ENCODE results near the gene UBE2D3. TPM values are rescaled to one million over a fixed set of nuclear protein-coding genes. Genes with fewer than 3 reads are reported as not detected.
"Not testable (repeated sequence)": the region's sequence is repeated elsewhere in the genome, so short reads cannot be mapped to it uniquely, and the experiment has no call there.

Gene UBE2D3
- total RNA-seq, 1 donor from 2014 or later, result 239 TPM

DNA sequence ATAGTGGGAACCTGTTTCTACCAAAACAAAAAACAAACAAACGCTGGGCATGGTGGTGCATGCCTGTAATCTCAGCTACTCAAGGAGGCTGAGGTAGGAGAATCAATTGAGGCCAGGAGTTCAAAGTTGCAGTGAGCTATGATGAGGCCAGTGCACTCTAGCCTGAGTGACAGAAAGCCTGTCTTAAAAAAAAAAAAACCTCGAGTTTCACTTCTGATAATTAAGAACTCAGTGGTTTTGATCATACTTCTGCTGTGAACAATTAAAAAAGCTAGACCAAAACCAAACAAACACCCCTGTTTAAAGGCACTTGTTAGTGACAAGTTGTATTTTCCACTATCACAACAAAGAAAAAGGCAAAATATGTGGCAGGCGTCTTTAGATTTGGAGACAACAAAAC is 15.0 kb upstream of the UBE2D3 start:
- no peak for DNase-seq (ENCODE audit: low spot score)
- intact Hi-C loops (cut with DNase I), result no loop called here

DNA sequence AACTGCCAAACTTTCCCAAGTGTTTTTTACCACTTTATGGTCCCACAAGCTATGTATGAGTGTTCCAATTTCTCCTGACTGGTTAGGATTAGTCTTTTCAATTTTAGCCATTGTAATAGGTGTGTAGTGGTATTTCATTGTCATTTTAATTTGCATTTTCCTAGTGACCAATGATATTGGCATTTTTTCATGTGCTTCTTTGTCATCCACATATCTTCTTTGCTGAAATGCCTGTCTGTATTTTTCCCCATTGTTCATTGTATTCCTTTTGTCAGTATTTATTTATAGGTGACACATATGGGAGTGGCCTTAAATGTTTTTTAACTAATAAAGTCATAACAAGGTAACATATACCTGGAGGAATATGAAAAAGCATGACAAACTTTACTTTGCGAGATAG is 9.2 kb upstream of the UBE2D3 start:
- DNase-seq (ENCODE audit: low spot score), result no peak
- intact Hi-C loops (cut with DNase I), result no loop called here

DNA sequence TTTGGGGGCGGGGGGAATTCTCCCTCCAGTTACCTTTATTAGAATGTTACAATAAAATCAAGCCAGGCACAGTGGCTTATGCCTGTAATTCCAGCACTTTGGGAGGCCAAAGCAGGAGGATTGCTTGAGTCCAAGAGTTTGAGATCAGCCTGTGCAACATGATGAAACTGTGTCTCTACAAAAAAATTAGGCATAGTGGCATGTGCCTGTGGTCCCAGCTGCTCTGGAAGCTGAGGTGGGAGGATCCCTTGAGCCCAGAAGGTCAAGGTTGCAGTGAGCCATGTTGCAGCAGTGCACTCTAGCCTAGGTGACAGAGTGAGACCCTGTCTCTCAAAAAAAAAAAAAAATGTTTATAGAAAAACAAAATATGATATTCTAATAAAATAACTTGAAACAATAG is 5.3 kb upstream of the UBE2D3 start:
- intact Hi-C loops (cut with DNase I), result no loop called here
- DNase-seq (ENCODE audit: low spot score), result no peak

DNA sequence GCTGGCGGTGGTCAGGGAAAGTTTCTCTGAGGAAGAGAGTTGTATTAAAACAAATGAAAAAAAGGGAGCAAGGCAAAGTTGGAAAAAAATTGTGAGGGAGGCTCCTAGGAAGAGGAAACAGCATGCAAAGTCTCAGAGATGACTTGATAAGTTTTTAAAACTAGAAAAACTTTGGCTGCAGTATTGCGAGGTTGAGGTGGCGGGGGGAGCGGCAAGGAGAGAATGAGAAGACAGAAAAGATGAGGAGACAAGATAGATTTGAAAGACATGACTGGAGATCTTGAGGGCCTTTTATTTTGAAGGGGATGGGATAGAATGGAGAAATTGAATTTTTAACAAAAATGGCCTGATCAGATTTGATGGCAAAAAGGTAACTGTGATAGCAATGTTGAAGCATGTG is 4.8 kb upstream of the UBE2D3 start:
- intact Hi-C loops (cut with DNase I), result no loop called here
- DNase-seq (ENCODE audit: low spot score), result no peak

DNA sequence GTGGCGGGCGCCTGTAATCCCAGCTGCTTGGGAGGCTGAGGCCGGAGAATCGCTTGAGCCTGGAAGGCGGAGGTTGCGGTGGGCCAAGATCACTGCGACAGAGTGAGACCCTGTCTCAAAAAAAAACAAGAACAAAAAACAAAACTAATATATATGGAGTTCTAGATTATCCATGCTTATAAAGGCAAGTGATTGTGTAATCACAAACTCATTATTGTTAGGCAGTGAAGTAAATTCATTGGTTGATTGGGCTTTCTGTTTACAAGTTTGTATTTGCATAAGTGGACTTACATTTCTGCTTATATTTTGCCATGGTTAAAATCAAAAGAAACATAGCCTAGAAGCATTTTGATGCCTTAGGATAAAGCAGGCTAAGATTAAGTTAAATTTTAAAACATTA is 2.5 kb upstream of the UBE2D3 start:
- no peak for DNase-seq (ENCODE audit: low spot score)
- intact Hi-C loops (cut with DNase I), result loop anchor here (5.0 kb wide), 4 partner anchors 188 to 383 kb away; partner anchors contain the start of gene SLC9B2

DNA sequence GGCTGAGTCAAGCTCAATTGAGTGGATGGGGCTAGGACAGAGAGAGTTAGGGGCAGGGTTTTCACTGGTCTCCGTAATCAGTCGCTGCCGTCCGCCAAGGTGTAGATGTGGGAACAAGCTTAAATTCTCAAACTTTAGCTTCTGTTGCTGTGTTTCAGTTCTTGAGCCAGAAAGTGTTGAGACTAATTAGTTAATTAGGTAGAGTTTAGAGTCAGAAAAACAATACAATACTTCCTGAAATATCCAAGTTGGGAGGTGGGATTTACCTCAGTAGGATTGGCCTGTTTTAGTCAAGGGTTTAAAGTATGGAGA is 1.1 kb upstream of the UBE2D3 start:
- DNase-seq (ENCODE audit: low spot score), result no peak
- intact Hi-C loops (cut with DNase I), result loop anchor here (5.0 kb wide), 4 partner anchors 186 to 381 kb away; partner anchors contain the start of gene SLC9B2

DNA sequence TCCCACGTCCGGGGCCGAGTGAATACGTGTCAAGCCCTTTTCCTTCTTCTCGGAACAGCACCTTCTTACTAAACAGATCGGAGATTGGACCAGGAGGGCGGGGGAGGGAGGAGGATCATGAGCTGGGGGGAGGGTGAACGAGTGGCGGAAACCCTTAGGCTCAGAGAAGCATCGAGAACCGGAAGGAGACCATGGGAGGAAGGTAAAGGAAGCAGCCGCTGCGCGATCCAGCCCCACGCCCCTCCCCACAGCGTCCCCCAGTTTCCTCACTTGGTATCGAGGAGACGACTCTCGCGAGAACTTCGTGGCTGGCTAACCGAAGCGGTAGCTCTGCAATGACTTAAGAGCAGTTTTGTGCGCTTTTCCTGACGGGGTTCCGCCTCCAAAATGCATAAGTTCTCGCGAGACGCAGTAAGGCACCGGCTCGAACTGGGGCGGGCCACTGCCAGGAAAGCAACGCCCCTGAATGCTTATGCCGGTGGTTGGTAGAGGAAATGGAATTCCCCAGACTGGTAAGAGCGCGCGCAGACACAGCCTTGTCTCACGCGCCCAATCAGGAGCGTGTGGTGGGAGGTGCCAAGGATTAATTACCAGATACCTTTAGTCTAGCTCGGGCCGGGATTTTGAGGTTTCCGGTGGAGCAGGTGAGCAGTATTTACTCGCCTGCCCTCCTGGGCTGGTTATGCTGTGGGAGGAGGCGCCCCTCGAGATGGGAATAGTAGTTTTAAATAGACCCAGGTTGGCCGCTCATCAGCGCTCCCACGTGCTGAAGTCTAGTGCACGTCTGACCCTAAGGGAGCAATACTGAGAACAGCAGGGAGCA is 534 bp upstream of the UBE2D3 start:
- intact Hi-C loops (cut with DNase I), result loop anchor here (1.0 to 5.0 kb wide), 8 partner anchors 41 to 381 kb away; partner anchors contain the start of genes MANBA, NFKB1, SLC9B1 and SLC9B2
- peak; percentile 99 for DNase-seq (ENCODE audit: low spot score)

DNA sequence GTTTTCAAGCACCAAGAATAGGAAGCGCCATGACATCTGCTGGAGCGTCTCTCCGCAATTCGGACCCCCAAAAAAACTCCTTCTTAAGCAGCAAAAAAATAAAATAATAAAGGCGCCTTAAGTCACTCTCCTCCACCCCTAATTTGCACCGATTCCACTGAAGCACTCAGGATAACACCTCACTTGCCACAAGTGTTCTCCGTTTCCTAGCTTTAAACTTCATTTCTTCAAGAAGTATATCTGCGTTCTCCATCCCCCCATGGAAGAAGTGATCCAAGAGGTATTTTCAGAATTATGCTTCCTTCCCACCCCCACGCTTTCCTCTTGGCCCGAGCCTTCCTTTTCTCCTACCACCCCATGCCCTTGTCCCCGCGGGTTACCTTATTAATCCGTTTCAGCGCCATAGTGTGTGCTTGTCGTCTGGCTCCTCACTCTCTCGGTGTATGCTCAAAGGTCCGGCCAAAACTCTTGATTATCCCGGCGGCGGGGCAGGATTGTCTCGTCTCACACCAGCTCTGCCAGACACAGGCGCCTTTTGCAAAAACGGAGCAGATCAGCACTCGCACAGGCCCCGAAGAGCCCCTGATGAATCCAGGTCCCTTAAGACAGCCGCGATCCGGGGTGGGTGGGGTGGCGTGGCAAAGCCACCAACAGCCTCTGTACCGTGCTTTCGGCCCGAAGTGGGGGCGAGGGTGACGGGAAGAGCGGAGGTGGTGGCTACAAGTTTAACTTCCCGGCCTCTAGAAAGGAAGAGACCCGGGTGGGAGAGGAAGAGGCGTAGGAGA is 1.1 kb downstream of the UBE2D3 start:
- no peak for DNase-seq (ENCODE audit: low spot score)
- intact Hi-C loops (cut with DNase I), result loop anchor here (2.0 to 5.0 kb wide), 5 partner anchors 184 to 379 kb away; partner anchors contain the start of genes NFKB1 and SLC9B2

DNA sequence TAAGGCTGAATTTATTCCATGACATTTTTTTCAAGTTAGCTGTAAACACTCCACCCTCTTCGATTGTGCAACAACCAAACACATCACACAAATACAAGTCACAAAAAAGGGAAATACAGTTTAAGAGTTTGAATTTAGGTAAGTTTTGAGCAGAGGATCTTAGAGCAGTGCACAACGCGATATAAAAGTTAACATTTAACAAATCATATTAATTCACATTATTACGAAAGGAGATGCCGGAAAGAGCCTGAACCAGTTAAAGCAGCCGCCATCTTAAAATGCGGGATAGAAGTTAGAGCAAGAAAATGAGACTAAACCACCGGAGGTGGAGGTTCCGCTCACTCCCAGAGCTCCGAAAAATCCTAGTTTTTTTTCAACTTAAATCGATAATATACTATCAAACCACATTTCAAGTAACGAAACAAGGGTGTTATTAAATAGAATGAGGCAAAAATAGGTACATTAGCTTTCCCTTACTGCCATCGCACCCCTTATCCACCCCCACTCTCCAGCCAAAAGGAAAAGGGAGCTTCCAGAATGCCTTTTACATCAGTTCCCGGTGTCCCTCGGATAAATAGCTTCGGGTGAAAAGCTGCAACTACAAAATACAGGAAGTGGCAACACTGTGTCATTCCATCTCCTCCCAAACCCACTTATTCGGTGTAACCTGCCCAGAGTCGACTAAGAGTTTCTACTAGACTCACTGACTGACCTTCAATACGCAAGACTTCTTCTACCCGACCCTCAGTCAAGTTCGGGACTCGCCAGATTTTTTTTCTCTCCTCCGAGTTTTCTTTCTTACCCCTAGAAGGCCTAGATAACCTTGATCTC is 1.9 kb downstream of the UBE2D3 start:
- intact Hi-C loops (cut with DNase I), result loop anchor here (2.0 to 5.0 kb wide), 5 partner anchors 183 to 378 kb away; partner anchors contain the start of genes NFKB1 and SLC9B2
- no peak for DNase-seq (ENCODE audit: low spot score)

DNA sequence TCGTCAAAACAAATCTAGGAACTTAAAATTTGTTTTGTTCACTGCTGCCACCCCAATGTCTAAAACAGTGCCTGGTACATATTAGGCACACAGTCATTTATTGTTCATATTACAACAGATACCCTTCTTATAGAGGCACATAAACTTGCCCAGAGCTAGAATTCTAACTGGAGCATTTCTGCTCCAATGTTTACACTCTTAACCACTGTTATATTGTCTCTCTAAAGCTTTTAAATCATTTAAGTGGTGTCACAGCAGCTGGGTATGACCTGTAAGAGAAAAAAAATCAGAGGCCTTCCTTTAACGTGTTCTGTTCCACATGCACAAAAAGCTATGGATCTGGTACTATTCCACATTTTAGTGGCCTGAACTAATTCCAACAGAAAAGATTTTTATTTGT is 3.0 kb downstream of the UBE2D3 start:
- intact Hi-C loops (cut with DNase I), result no loop called here
- DNase-seq (ENCODE audit: low spot score), result no peak

DNA sequence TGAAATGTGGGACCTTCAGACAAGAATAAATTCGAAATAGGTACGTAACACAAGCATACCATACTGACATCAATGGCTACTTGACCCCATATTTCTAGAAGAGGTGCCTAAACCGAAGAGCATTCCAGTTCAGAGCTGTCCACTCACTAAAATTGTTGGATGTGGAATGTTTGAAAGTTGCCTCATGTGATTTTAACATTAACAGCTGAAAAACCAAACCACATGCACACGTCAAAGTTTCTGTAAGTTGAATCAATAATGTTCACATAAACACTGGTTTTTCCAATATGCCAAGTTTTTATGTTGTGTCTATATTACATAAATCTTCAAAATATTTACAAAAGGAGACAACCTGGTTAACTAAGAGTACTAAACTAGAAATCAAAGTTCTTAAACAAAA is 3.5 kb downstream of the UBE2D3 start:
- intact Hi-C loops (cut with DNase I), result no loop called here
- DNase-seq (ENCODE audit: low spot score), result no peak

DNA sequence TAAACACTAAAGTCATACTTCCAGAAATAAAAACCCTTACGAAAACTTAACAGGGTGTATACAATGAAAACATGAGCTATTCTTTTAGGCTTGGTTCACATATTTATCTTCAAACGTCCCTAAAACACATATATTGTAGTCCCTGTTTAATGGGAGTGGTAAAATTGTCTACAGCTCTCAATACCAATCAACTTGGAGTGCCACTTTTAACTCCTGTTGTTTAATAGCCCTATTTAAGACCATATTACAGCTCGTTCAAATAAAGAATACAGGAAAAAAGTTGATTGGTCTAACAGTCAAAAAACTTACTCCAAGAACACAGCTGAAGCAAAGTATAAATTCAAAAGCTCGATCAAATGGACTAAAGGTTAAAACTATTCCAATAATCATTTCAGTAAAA is 3.9 kb downstream of the UBE2D3 start:
- intact Hi-C loops (cut with DNase I), result no loop called here
- DNase-seq (ENCODE audit: low spot score), result no peak

DNA sequence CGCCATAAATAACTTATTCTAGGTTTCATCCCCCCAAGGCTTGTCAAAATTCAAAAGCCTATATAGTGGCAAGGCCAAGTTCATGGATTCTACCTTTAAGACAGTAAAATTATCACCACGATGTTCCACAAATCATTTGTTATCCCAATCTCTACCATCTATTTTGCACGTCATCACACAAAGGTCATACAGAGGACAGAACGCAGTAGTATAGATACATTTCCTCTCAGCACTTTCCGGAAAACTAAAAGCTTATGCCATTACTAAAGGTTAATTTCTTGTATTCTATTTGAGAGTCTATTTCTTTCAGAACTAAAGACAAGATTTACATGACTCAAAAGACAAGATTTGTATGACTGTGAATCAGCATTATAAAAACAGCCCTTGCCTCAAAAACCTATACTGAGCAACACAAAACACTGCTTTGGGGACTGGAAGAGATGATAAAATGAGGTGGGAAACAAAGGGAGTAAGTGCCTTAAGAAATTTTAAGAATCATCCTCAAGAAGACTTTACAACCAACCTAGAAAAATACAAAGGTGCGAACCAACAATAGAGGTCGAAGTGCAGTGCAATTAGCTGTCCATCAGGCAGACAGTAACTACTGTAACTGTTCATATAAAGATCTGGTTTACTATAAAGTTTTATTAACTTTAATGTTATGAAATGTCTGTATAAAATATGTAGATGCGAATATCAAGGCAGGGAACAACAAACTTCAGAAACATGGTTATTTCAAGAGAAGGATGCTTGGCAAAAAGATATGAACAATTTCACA is 7.6 kb downstream of the UBE2D3 start:
- intact Hi-C loops (cut with DNase I), result no loop called here
- DNase-seq (ENCODE audit: low spot score), result no peak

DNA sequence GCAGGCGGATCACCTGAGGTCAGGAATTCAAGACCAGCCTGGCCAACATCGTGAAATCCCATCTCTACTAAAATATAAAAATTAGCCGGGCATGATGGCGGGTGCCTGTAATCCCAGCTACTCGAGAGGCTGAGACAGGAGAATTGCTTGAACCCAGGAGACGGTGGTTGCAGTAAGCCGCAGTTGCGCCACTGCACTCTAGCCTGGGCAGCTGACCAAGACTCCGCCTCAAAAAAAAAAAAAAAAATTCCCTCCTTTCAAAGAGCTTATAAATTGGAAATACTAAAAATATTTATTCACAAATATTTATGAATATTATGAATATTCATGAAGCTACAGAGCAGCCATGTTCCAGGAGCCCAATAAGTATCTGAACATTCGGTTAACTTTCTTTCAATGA is 8.3 kb downstream of the UBE2D3 start:
- intact Hi-C loops (cut with DNase I); DNase-seq (ENCODE audit: low spot score): not testable (repeated sequence)

DNA sequence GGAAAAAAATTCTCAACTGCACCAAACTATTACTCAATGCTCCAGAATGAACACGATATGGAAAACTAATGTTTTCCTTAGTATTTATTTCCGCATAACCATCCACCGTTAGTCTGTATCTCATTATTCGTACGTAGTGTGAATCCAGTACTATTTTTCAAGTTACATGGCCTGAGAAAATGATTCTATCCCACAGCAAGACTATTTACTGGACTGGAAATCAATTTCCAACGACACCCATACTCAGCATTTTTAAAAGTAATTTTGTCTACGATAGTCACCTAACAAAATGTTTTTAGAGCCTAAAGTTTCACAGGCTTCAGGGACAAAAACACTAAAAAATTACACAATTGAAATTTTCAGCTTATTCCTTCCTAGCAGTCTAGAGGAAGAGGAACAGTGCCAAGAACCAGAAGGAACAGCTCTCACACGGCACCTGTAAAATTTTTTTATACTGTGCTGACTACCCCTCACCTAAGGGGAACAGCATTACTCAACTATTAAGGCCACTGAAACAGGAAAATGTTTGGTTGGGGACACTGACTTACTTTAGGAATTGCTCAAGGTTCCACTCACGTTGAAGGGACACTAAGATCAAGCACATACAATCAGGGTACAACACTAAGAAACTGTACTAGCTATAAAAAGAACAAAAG is 9.6 kb downstream of the UBE2D3 start:
- no peak for DNase-seq (ENCODE audit: low spot score)
- intact Hi-C loops (cut with DNase I), result no loop called here

DNA sequence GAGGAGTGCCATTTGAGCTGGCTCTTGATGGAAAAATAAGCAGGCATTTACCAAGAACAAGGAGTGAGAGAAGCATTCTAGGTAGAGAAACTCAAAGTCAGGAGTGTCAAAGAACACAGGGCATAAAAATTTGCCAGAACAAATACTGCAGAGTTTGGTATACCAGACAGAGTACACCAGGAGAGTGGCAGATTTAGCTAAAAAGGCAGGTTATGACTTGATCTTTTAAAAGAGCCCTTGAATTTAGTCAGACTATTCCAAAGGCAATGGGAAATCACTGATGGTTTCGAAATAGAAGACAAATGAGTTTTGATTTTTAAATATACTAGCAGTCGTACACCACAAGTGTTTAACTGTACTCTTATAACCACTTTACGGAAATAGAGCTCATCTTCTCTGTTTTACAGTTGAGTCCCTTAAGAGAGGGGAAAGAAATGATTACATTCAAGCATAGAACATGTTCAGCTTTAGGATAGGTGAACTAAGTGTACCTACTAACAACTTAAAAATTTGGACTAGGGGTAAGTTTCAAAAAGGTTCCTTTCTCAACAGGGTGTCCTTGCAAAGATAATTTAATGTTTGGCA is 10.2 kb downstream of the UBE2D3 start:
- intact Hi-C loops (cut with DNase I), result no loop called here
- no peak for DNase-seq (ENCODE audit: low spot score)

DNA sequence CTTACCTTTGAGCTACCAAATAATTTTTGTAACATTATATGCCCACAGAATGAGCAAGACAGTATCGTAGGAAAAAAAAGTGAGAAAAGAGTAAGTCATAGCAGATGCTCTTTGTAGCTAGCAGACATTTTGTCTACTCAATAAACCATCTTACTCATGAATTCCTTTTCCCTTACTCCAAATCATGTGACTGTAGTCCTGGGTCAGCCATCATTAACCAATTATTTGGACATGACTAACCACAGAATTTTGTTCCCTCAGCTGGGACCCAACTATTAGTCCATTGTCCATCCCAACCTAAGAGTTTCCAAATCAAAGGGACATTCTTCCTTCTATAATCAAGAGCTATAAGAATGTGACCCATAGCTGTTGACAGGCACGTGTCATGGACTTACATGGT is 11.4 kb downstream of the UBE2D3 start:
- intact Hi-C loops (cut with DNase I), result no loop called here
- DNase-seq (ENCODE audit: low spot score), result no peak

DNA sequence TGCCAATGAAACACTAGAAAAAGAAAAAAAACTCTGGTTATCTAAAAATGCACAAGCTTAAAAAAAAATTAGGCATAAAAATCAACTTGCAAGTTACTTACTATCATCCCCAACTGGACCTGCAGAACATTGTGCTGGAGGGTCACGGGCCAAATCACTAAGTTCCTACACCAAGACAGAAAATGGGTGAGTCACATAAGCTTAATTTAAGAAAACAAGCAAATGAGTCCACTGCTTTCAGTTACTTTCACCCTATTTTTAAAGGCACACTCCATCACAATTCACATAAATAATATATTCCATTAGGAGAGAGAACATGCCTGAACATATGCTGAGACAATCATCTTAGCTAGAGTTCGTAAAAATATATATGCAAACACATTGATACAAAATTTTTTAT is 17.7 kb downstream of the UBE2D3 start:
- intact Hi-C loops (cut with DNase I), result no loop called here
- DNase-seq (ENCODE audit: low spot score), result no peak
